RWPE1 (cell line): ENCODE data around the gene ARHGEF7.

ENCODE experiments used
- CTCF ChIA-PET: fragments of 350-600 bp; sonication (Branson Sonifier 250); formaldehyde crosslinking; extraction: SDS; loops from one replicate; lab custom pipeline; 2021; lab: Yijun Ruan, JAX
- POLR2A ChIA-PET: fragments of 400-600 bp; formaldehyde crosslinking; extraction: SDS; loops from one replicate; lab custom pipeline; 2020; ENCODE audit warnings: antibody characterized with exemption; ENCODE audit not compliant: low non-redundant PET; lab: Yijun Ruan, JAX
- DNase-seq: peaks from one replicate; pipeline ENCODE4 v3.0.0; 2012; ENCODE audit warnings: low spot score
- H3K27ac ChIP-seq: fragments of 450-650 bp; 2 replicates; pipeline ENCODE4 v1.5.1; 2017
- CTCF ChIP-seq: fragments of 450-650 bp; conservative IDR thresholded peaks from 2 replicates; pipeline ENCODE4 v1.5.1; 2017; ENCODE audit warnings: low read depth, mild to moderate bottlenecking

Gene ARHGEF7

DNA sequence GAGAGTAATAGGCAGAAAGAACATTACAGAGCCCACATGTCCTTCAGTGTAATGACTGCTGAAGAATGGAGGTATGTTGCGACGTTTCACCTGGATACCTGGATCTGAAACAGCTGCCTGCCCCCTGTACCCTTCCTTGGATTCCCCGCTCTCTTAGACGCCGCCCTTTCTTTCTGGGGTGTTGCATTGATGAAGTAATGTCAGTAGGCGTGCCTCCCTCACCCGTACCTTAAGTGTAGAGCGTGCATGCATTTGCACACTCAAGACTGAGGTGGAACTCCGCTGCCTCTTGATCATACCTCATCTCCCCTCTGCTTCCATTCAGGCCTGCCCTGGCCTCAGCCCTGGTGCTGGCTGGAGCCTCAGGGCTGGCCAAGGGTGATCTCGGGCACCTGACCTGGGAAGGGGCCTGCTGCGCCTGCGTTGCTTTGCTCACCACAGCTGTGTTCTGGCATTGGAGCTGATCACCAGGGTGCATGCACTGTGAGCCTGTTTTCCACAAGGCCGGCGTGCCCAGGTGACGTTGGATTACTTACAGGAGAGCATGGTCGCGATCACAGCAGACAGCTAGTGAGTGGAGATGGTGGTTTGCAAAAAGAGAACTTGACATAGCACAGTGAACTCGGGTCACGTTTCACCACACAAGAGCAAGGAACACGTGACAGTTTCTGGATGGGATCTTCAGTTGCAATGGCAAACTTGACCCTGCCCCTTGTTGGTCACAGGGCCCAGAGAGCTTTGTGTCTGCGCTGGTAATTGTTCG, 99.0 kb downstream of the ARHGEF7 start:
- DNase-seq: no peak
- H3K27ac ChIP-seq: no peak overlapping the region
- ChIA-PET CTCF (interaction anchor here (0.6 to 0.7 kb wide), 4 partner anchors 98 to 767 kb away, joined by 3 to 4 read pairs (median 3); no protein-coding TSS in a partner anchor), POLR2A (no interaction called here)
- TF ChIP-seq CTCF: no peak

GRCh38 chr13:111215081-111216047, 100.3 kb downstream of the ARHGEF7 start:
- H3K27ac ChIP-seq: no peak overlapping the region
- POLR2A ChIA-PET: no interaction called here
- TF ChIP-seq CTCF: no peak
- CTCF ChIA-PET: interaction anchor here (0.5 to 1.9 kb wide), 9 partner anchors 12 to 326 kb away, joined by 3 to 11 read pairs (median 4); no protein-coding TSS in a partner anchor
- no peak for DNase-seq

GRCh38 chr13:111216166-111216960, 101.3 kb downstream of the ARHGEF7 start:
- peak; percentile 34 for DNase-seq
- TF ChIP-seq CTCF: peak; percentile 31
- POLR2A ChIA-PET: no interaction called here
- no peak overlapping the region for H3K27ac ChIP-seq
- CTCF ChIA-PET: interaction anchor here (0.5 to 1.9 kb wide), 11 partner anchors 13 to 375 kb away, joined by 3 to 11 read pairs (median 4); no protein-coding TSS in a partner anchor

DNA sequence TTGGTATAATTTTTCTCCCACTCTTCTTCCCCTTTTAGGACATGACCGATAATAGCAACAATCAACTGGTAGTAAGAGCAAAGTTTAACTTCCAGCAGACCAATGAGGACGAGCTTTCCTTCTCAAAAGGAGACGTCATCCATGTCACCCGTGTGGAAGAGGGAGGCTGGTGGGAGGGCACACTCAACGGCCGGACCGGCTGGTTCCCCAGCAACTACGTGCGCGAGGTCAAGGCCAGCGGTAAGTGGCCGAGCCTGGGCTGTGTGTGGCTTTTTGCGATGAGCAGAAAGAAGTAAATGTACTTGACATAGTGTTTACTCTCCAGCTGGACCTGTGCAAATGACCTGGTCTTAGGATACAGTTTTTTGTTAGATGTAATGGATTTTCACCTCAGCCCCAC, 102.5 kb downstream of the ARHGEF7 start:
- TF ChIP-seq CTCF: no peak
- no peak for DNase-seq
- CTCF ChIA-PET: interaction anchor here (0.6 to 0.8 kb wide), 2 partner anchors 35 to 121 kb away, joined by 3 to 4 read pairs; no protein-coding TSS in a partner anchor
- no peak overlapping the region for H3K27ac ChIP-seq
- POLR2A ChIA-PET: no interaction called here

DNA sequence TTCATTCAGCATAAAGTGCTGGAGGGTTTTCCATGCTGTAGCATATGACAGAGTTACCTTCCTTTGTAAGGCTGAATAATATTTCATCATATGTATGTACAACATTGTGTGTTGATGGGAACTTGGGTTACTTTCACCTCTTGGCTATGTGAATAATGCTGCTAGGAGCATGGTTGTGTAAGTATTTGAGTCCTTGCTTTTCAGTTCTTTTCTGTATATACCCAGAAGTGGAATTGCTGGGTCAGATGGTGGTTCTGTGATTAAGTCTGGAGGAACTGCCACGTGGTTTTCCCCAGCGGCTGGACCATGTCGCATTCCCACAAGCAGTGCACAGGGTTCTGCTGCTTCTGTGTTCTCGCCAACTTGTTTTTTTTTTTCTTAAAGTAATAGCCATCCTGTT, 104.2 kb downstream of the ARHGEF7 start:
- no peak for TF ChIP-seq CTCF
- H3K27ac ChIP-seq: no peak overlapping the region
- DNase-seq: no peak
- CTCF ChIA-PET: no interaction called here
- POLR2A ChIA-PET: no interaction called here
